ENCODE data around the gene SEPTIN1. TPM values are rescaled to one million over a fixed set of nuclear protein-coding genes. Genes with fewer than 3 reads are reported as not detected.

The SEPTIN1 gene, protein sequence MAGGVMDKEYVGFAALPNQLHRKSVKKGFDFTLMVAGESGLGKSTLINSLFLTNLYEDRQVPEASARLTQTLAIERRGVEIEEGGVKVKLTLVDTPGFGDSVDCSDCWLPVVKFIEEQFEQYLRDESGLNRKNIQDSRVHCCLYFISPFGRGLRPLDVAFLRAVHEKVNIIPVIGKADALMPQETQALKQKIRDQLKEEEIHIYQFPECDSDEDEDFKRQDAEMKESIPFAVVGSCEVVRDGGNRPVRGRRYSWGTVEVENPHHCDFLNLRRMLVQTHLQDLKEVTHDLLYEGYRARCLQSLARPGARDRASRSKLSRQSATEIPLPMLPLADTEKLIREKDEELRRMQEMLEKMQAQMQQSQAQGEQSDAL
- 0.13 and 0.25 TPM in 2 replicates for polyA plus RNA-seq (2012; rRNA removed)
- 0.35 and 0.43 TPM in 2 replicates for polyA plus RNA-seq (2012; cell fraction: cytosol; rRNA removed)
- 0.76 and 0.94 TPM in 2 replicates for polyA plus RNA-seq (2012; cell fraction: nucleus; rRNA removed)

DNA sequence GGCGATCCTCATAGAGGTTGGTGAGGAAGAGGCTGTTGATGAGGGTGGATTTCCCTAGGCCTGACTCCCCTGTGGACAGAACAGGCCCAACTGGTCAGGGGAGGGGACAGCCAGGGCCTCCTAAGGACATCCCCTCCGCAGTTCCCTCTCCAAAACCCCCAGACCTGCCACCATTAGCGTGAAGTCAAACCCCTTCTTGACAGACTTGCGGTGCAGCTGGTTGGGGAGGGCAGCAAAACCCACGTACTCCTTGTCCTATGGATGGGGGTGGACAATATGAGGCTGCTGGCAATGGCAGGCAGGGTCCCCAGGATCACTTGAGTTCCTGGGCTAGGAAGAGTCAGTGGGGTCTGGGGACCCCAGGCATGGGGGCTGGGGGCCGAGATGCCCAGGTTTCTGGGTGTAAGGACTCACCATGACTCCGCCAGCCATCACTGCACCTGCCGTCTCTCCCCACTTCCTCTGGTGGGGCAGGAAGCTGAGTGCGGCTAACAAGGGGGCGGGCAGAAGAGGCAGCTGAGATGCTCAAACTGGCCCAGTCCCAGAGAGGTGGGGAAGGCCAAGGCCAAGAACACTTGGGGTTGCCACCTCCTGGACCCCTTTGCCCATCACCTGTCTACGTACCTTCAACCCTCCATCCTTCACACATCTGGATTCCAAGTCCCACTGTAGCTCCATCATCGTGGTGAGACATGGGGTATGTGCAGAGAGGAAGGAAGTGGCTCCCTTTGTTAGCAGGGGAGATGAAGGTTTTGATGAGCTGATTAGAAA, at the start of gene SEPTIN1:
TSS of gene SEPTIN1 (minus strand) at position 451 of the 771 bp plus-strand sequence. CDS start at position 432, 19 bp downstream.
- Histone ChIP-seq H3K4me3 (ENCODE audit: low read depth in 2 of 2, low read length in 1 of 2) (no peak within 1 kb of the TSS), H3K9me2 (no peaks in the 10 kb centered on the region), H4K20me1 (ENCODE audit: insufficient read depth) (peaks cover 12% of the 10 kb centered on the region; the same call in 1 of the 2 replicates), H3K27ac (ENCODE audit: low read depth in 2 of 2, low read length in 1 of 2) (no peak within 1 kb of the TSS), H3K36me3 (replicated peaks in 1 of 2; ENCODE audit: control insufficient read depth in 1 of 2, insufficient read depth in 2 of 2, low read length in 1 of 2) (peaks cover 0 to 6% of the 10 kb centered on the region in 2 experiments), H2AFZ (ENCODE audit: low read depth) (no peak within 1 kb of the TSS), H3K9ac (no peak within 1 kb of the TSS), H3K4me2 (no peak within 1 kb of the TSS), H3K9me3 (no peaks in the 10 kb centered on the region), H3K79me2 (ENCODE audit: insufficient read depth) (peaks cover 15% of the 10 kb centered on the region; the same call in 1 of the 2 replicates), H3F3A (replicated peaks; ENCODE audit: insufficient read depth) (peaks cover 16% of the 10 kb centered on the region), H3K4me1 (ENCODE audit: control insufficient read depth in 1 of 2, insufficient read depth in 2 of 2, low read depth in 1 of 2, low read length in 1 of 2) (peaks cover 2 to 6% of the 10 kb centered on the region in 2 experiments; a peak in 3 of 4 replicates), H3K27me3 (ENCODE audit: insufficient read depth) (no peaks in the 10 kb centered on the region)
- ChIA-PET CTCF (no interaction called here), POLR2A (interaction anchor here (1.8 to 5.1 kb wide), 2 partner anchors 12 to 17 kb away, joined by 6 to 33 read pairs; partner anchors contain the start of gene ZNF48)
- 90% methylated on average over 8 of the region's 12 CpGs for WGBS (ENCODE audit: low lambda C conversion rate)
- peak; percentile 28; the same call in 1 of the 2 replicates for TF ChIP-seq POLR2AphosphoS5 (IDR thresholded peaks at IDR 0.05; ENCODE audit: low read depth, low read length)
- TF ChIP-seq, protein P1, sequence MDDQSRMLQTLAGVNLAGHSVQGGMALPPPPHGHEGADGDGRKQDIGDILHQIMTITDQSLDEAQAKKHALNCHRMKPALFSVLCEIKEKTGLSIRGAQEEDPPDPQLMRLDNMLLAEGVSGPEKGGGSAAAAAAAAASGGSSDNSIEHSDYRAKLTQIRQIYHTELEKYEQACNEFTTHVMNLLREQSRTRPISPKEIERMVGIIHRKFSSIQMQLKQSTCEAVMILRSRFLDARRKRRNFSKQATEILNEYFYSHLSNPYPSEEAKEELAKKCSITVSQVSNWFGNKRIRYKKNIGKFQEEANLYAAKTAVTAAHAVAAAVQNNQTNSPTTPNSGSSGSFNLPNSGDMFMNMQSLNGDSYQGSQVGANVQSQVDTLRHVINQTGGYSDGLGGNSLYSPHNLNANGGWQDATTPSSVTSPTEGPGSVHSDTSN (IDR thresholded peaks at IDR 0.05), result no peak
- no peak for DNase-seq

DNA sequence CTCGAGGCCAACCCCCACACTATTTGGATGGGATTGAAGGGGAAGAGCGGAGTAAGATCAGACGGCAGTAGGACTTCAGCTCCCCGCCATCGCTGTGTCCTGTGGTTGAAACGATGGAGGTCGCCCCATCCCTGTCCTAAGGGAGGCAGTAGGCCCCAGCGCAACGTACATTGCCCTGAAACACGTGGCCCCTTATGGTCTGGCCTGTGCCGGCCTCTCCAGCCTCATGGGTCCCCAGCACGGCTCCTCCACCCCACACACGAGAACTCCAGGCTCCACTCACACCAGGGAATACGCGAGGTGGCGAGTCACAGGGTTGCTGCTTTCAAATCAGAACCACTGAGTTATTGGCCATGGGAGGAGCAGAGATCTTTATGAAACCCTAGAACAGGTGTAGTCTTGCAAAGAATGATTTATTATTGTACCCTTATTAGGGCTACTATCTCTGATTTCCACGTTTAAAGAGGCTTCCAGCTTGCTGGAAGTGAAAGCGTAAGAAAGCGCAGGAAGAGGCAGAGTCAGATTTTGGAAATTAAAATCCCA, 48.1 kb upstream of the SEPTIN1 start:
- H3K36me3 ChIP-seq (replicated peaks in 1 of 2; ENCODE audit: control insufficient read depth in 1 of 2, insufficient read depth in 2 of 2, low read length in 1 of 2), result peaks cover 0 to 15% of the 10 kb centered on the region in 2 experiments
- no peaks in the 10 kb centered on the region for H4K20me1 ChIP-seq (ENCODE audit: insufficient read depth)
- peaks cover 39% of the 10 kb centered on the region for H3K79me2 ChIP-seq (ENCODE audit: insufficient read depth)
- no peaks in the 10 kb centered on the region for H3K9me2 ChIP-seq
- no peaks in the 10 kb centered on the region for H3K9me3 ChIP-seq
- peaks cover 6 to 10% of the 10 kb centered on the region in 2 experiments; a peak in 1 of 4 replicates for H3K4me1 ChIP-seq (ENCODE audit: control insufficient read depth in 1 of 2, insufficient read depth in 2 of 2, low read depth in 1 of 2, low read length in 1 of 2)
- no peak overlapping the region for H3K9ac ChIP-seq
- CTCF ChIA-PET, result interaction anchor here (0.8 to 2.8 kb wide), 28 partner anchors 11 to 266 kb away, joined by 3 to 27 read pairs (median 5); partner anchors contain the start of genes FBRS, SEPHS2, ZNF747 and ZNF768
- H3K27ac ChIP-seq (ENCODE audit: low read depth in 2 of 2, low read length in 1 of 2), result peak overlapping the region; percentile 41 to 56; a peak in 3 of 4 replicates
- no peaks in the 10 kb centered on the region for H3K27me3 ChIP-seq (ENCODE audit: insufficient read depth)
- POLR2A ChIA-PET, result interaction anchor here (0.6 to 1.7 kb wide), 14 partner anchors 10 to 207 kb away, joined by 3 to 15 read pairs (median 4); partner anchors contain the start of genes ZNF688, ZNF689, ZNF768 and ZNF785
- peak overlapping the region; percentile 89; the same call in 1 of the 2 replicates for H2AFZ ChIP-seq (ENCODE audit: low read depth)
- H3F3A ChIP-seq (replicated peaks; ENCODE audit: insufficient read depth), result no peaks in the 10 kb centered on the region
- TF ChIP-seq RXRA (IDR thresholded peaks at IDR 0.05; ENCODE audit: borderline replicate concordance, low read depth), result no peak
- TF ChIP-seq, protein P2, sequence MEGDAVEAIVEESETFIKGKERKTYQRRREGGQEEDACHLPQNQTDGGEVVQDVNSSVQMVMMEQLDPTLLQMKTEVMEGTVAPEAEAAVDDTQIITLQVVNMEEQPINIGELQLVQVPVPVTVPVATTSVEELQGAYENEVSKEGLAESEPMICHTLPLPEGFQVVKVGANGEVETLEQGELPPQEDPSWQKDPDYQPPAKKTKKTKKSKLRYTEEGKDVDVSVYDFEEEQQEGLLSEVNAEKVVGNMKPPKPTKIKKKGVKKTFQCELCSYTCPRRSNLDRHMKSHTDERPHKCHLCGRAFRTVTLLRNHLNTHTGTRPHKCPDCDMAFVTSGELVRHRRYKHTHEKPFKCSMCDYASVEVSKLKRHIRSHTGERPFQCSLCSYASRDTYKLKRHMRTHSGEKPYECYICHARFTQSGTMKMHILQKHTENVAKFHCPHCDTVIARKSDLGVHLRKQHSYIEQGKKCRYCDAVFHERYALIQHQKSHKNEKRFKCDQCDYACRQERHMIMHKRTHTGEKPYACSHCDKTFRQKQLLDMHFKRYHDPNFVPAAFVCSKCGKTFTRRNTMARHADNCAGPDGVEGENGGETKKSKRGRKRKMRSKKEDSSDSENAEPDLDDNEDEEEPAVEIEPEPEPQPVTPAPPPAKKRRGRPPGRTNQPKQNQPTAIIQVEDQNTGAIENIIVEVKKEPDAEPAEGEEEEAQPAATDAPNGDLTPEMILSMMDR (IDR thresholded peaks at IDR 0.05), result no peak
- WGBS (ENCODE audit: low lambda C conversion rate), result 66% methylated on average over 15 of the region's 19 CpGs
- H3K4me2 ChIP-seq, result peak overlapping the region; percentile 57; the same call in 1 of the 2 replicates
- DNase-seq, result peak; percentile 66
- H3K4me3 ChIP-seq (ENCODE audit: low read depth in 2 of 2, low read length in 1 of 2), result peak overlapping the region; percentile 1 to 82

Data from SK-N-SH (cell line).